OCI-LY3 (cell line): ENCODE measurements around the gene BUD13.

ENCODE experiments used
- CTCF ChIP-seq: fragments of 200-600, 300-600 bp; sonication (generic); IDR thresholded peaks from 2 replicates; pipeline ENCODE4 v1.5.1; 2014; ENCODE audit warnings: antibody characterized with exemption, low read length, low read depth
- EZH2phosphoT487 ChIP-seq: fragments of 200-600 bp; shearing (Covaris generic); IDR thresholded peaks from 2 replicates; pipeline ENCODE4 v1.6.1; 2018; ENCODE audit warnings: antibody characterized with exemption, mixed run types, low read depth

DNA sequence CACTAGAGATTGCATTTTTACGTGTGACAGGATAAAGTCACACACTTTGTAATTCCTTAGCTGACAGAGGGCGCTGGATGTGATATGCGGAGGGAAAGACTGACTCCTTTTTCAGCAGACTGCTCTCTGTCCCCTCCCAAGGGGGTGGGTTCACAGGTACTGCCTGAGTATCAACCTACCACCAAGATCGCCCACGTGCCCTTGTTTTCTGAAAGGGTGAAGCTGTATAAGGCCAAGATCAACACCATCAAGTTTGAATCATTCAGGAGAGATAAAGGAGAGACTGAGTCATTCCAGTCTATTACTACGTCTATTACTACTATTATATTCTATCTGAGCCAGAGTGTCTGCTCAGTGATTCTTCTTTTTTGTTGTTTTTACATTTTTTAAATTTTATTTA lies 30.7 kb downstream of the BUD13 start:
- TF ChIP-seq CTCF (no peak), EZH2phosphoT487 (no peak)
